Stomach smooth muscle (tissue), 2 donors: ENCODE results near the gene HOXC13.

ENCODE experiments used
- H3K27ac ChIP-seq: one replicate; pipeline ENCODE4 v1.7.0; 2013; ENCODE audit warnings: mild to moderate bottlenecking, low read length, inconsistent platforms
- H3K27me3 ChIP-seq, 2 donors: one replicate each; pipeline ENCODE4 v1.7.0; 2013; ENCODE audit warnings: low read length in 2 of 2; ENCODE audit not compliant: insufficient read depth in 2 of 2, control insufficient read depth in 1 of 2
- H3K36me3 ChIP-seq, 2 donors: one replicate each; pipeline ENCODE4 v1.7.0; 2013; ENCODE audit warnings: low read length in 2 of 2; ENCODE audit not compliant: control insufficient read depth in 2 of 2, insufficient read depth in 2 of 2
- H3K4me1 ChIP-seq: one replicate; pipeline ENCODE4 v1.7.0; 2013; ENCODE audit warnings: low read length; ENCODE audit not compliant: control insufficient read depth, insufficient read depth
- H3K4me3 ChIP-seq, 2 donors: one replicate each; pipeline ENCODE4 v1.7.0; 2013; ENCODE audit warnings: low read length in 2 of 2
- H3K9ac ChIP-seq, 2 donors: one replicate each; pipeline ENCODE4 v1.7.0; 2013; ENCODE audit warnings: low read length in 2 of 2, mild to moderate bottlenecking in 1 of 2
- H3K9me3 ChIP-seq, 2 donors: one replicate each; pipeline ENCODE4 v1.7.0; 2013; ENCODE audit warnings: low read length in 2 of 2; ENCODE audit not compliant: control insufficient read depth in 2 of 2
- donor health status: healthy.
- donor health status: Pancreatic carcinoma.

The HOXC13 gene

GRCh38 chr12:53992377-53992889 lies 53.8 kb downstream of the HOXC13 start:
- Histone ChIP-seq H3K27ac (no peak overlapping the region), H3K27me3 (peaks cover 91 to 100% of the 10 kb centered on the region in 2 donors)

GRCh38 chr12:53993162-53994008 lies 54.8 kb downstream of the HOXC13 start:
- H3K4me1 ChIP-seq = peaks cover 20% of the 10 kb centered on the region
- no peak overlapping the region for H3K9ac ChIP-seq
- peaks cover 91 to 100% of the 10 kb centered on the region in 2 donors for H3K27me3 ChIP-seq
- no peak overlapping the region for H3K4me3 ChIP-seq
- peaks cover 0 to 4% of the 10 kb centered on the region in 2 donors for H3K9me3 ChIP-seq
- H3K27ac ChIP-seq = no peak overlapping the region
- no peaks in the 10 kb centered on the region for H3K36me3 ChIP-seq

More at GRCh38 chr12:53992377-53992889, 53.8 kb downstream of the HOXC13 start:
- H3K4me1 ChIP-seq = peaks cover 20% of the 10 kb centered on the region
- no peak overlapping the region for H3K9ac ChIP-seq
- H3K36me3 ChIP-seq = no peaks in the 10 kb centered on the region
- peaks cover 0 to 4% of the 10 kb centered on the region in 2 donors for H3K9me3 ChIP-seq
- no peak overlapping the region for H3K4me3 ChIP-seq

GRCh38 chr12:53994009-53994263 lies 55.3 kb downstream of the HOXC13 start:
- H3K4me1 ChIP-seq = peaks cover 20% of the 10 kb centered on the region
- H3K27me3 ChIP-seq = peaks cover 90 to 100% of the 10 kb centered on the region in 2 donors
- H3K4me3 ChIP-seq = no peak overlapping the region

GRCh38 chr12:53994264-53995001 lies 55.8 kb downstream of the HOXC13 start:
- Histone ChIP-seq H3K4me1 (peaks cover 20% of the 10 kb centered on the region), H3K9ac (no peak overlapping the region), H3K27ac (no peak overlapping the region), H3K4me3 (peak overlapping the region in 1 of 2 donors; percentile 22), H3K27me3 (peaks cover 87 to 99% of the 10 kb centered on the region in 2 donors), H3K36me3 (no peaks in the 10 kb centered on the region), H3K9me3 (peaks cover 0 to 4% of the 10 kb centered on the region in 2 donors)

More at GRCh38 chr12:53994009-53994263, 55.3 kb downstream of the HOXC13 start:
- Histone ChIP-seq H3K36me3 (no peaks in the 10 kb centered on the region), H3K9me3 (peaks cover 0 to 4% of the 10 kb centered on the region in 2 donors), H3K27ac (no peak overlapping the region), H3K9ac (no peak overlapping the region)

GRCh38 chr12:53995002-53995377 lies 56.4 kb downstream of the HOXC13 start:
- Histone ChIP-seq H3K27ac (no peak overlapping the region), H3K27me3 (peaks cover 89 to 99% of the 10 kb centered on the region in 2 donors)

GRCh38 chr12:53995378-53996239 lies 57.0 kb downstream of the HOXC13 start:
- Histone ChIP-seq H3K9me3 (peaks cover 0 to 4% of the 10 kb centered on the region in 2 donors), H3K4me3 (peak overlapping the region; percentile 68 to 71), H3K27ac (no peak overlapping the region), H3K27me3 (peaks cover 88 to 99% of the 10 kb centered on the region in 2 donors), H3K9ac (peak overlapping the region in 1 of 2 donors; percentile 50), H3K36me3 (no peaks in the 10 kb centered on the region), H3K4me1 (peaks cover 31% of the 10 kb centered on the region)

More at GRCh38 chr12:53995002-53995377, 56.4 kb downstream of the HOXC13 start:
- H3K9ac ChIP-seq = no peak overlapping the region
- no peaks in the 10 kb centered on the region for H3K36me3 ChIP-seq
- peaks cover 25% of the 10 kb centered on the region for H3K4me1 ChIP-seq
- H3K9me3 ChIP-seq = peaks cover 0 to 4% of the 10 kb centered on the region in 2 donors
- H3K4me3 ChIP-seq = peak overlapping the region in 1 of 2 donors; percentile 68
